OCI-LY7 (cell line): ENCODE results near the gene HNRNPH3. TPM values are rescaled to one million over a fixed set of nuclear protein-coding genes. Genes with fewer than 3 reads are reported as not detected.

Source experiments
- BruUV-seq: library from RNA; stranded (reverse); fragments of 400-500 nt; replicated peaks from 2 replicates; lab custom pipeline; 2021; lab: Mats Ljungman, UMichigan
- CTCF ChIA-PET: fragments of 300-600 bp; sonication (Branson Sonifier 250); formaldehyde crosslinking; loops from one replicate; lab custom pipeline; 2022; ENCODE audit warnings: antibody characterized with exemption; ENCODE audit not compliant: unreplicated experiment; lab: Charles Lee
- POLR2A ChIA-PET: fragments of 300-600 bp; sonication (Branson Sonifier 250); formaldehyde crosslinking; loops from one replicate; lab custom pipeline; 2022; ENCODE audit warnings: antibody characterized with exemption; lab: Charles Lee
- DNase-seq: peaks from one replicate; pipeline ENCODE4 v3.0.0-alpha.2; 2015; ENCODE audit warnings: low spot score
- H2AFZ ChIP-seq: fragments of 200-600 bp; sonication (generic), shearing (Covaris generic); 2 replicates; pipeline ENCODE4 v1.6.1; 2014; ENCODE audit warnings: mild to moderate bottlenecking, antibody characterized with exemption, low read length, moderate library complexity
- H3K27ac ChIP-seq: fragments of 200-600 bp; sonication (generic); 2 replicates; pipeline ENCODE4 v1.5.1; 2014; ENCODE audit warnings: mixed run types, low read depth, mild to moderate bottlenecking, moderate library complexity, low read length, inconsistent platforms; ENCODE audit not compliant: poor library complexity, severe bottlenecking
- H3K36me3 ChIP-seq: fragments of 200-600 bp; sonication (generic); 2 replicates; pipeline ENCODE4 v1.6.1; 2014; ENCODE audit warnings: mild to moderate bottlenecking, antibody characterized with exemption, low read length, moderate library complexity, mixed read lengths; ENCODE audit not compliant: insufficient read depth
- H3K4me1 ChIP-seq: fragments of 200-600 bp; sonication (generic); 2 replicates; pipeline ENCODE4 v1.5.1; 2014; ENCODE audit warnings: mild to moderate bottlenecking, low read length; ENCODE audit not compliant: insufficient read depth, poor library complexity, severe bottlenecking
- H3K4me2 ChIP-seq: fragments of 200-600 bp; sonication (generic); 2 replicates; pipeline ENCODE4 v1.6.1; 2014; ENCODE audit warnings: mild to moderate bottlenecking, low read length
- H3K4me3 ChIP-seq: fragments of 200-600 bp; sonication (generic); 2 replicates; pipeline ENCODE4 v1.5.1; 2014; ENCODE audit warnings: mild to moderate bottlenecking, low read depth, low read length; ENCODE audit not compliant: poor library complexity, severe bottlenecking
- H3K79me2 ChIP-seq: fragments of 200-600 bp; sonication (generic); 2 replicates; pipeline ENCODE4 v1.6.1; 2016; ENCODE audit warnings: low read depth, mild to moderate bottlenecking, low read length, moderate library complexity, mixed read lengths; ENCODE audit not compliant: insufficient read depth
- H3K9me2 ChIP-seq: fragments of 200-600 bp; sonication (generic); 2 replicates; pipeline ENCODE4 v1.6.1; 2016; ENCODE audit warnings: mild to moderate bottlenecking, low read length, mixed read lengths; ENCODE audit not compliant: insufficient read depth
- H3K9me3 ChIP-seq: fragments of 200-600 bp; sonication (generic); 2 replicates; pipeline ENCODE4 v1.6.1; 2014; ENCODE audit warnings: mild to moderate bottlenecking, mixed run types, low read length, mixed read lengths
- H4K20me1 ChIP-seq: fragments of 200-600 bp; sonication (generic); 2 replicates; pipeline ENCODE4 v1.6.1; 2014; ENCODE audit warnings: mild to moderate bottlenecking, antibody characterized with exemption, low read length, moderate library complexity, mixed read lengths; ENCODE audit not compliant: insufficient read depth
- EZH2phosphoT487 ChIP-seq: fragments of 200-600 bp; sonication (generic); IDR thresholded peaks from 2 replicates; pipeline ENCODE4 v1.6.1; 2018; ENCODE audit warnings: low read depth, borderline replicate concordance, mild to moderate bottlenecking, mixed run types, antibody characterized with exemption, low read length, moderate library complexity, mixed read lengths
- intact Hi-C: fragments of 100-400 bp; cut with micrococcal nuclease; formaldehyde crosslinking; loops from one replicate; pipeline ENCODE4 v1.10.0; 2022; ENCODE audit not compliant: unreplicated experiment
- total RNA-seq, 2 experiments: library from RNA; depleted of rRNA in 1 of 2; stranded (reverse); fragments of >200 nt in 1 of 2; shearing (Covaris generic) in 1 of 2; gene quantifications; 2 replicates each; pipeline ENCODE4 v1.2.3, GENCODE V29; 2014 to 2022
- TF ChIP-seq, protein P1 (sequence below): fragments of 200-600 bp; sonication (generic); conservative IDR thresholded peaks from 2 replicates; pipeline ENCODE4 v1.5.1; 2014; ENCODE audit warnings: mild to moderate bottlenecking, antibody characterized with exemption, low read length, moderate library complexity, mixed read lengths

The HNRNPH3 gene
- total RNA-seq, 2 experiments from 2014 or later, result 30.8 to 241 TPM

DNA sequence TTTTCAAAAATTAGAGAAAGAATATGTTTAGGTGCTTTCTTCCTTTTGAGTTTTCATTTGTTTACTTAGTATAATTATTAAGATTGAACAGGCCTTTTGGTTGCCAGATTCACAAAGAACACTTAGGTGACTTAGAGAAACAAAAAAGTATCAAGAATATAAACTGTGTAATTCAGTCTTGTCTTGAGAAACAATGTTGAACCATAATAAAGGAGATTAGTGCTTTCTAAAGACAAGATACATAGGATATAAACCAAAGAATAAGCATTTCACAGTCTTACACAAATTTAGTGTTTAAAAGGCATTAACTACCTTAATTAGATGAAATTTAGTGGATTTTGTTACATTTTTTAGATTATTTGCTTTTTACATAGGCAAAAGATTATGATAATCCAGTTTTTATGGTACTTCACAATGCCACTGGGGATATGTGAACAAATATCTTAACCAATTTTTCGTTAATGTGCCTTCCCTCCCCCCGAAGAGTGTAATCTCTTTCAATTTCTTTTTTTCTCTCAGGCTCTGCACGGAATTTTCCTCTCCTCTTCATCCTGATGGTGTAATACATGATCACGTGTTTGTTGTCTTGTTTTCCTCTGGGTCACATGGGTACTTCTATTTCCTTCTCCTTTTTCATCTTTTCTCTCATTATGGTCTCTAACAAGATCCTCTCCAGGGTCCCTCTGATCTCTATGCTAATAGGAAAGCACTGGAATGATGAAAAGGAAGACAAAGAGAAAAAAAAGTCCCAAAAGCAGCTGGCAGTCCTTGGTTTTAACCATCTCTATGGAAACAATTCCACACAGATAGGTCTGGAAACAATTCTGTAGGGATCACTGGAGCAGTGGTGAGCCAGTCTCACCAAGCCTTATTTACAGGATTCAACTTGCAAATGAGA is 3.7 kb upstream of the HNRNPH3 start:
- H3K27ac ChIP-seq, result peak overlapping the region; percentile 89
- no peak for TF ChIP-seq EZH2phosphoT487
- TF ChIP-seq, protein P1, sequence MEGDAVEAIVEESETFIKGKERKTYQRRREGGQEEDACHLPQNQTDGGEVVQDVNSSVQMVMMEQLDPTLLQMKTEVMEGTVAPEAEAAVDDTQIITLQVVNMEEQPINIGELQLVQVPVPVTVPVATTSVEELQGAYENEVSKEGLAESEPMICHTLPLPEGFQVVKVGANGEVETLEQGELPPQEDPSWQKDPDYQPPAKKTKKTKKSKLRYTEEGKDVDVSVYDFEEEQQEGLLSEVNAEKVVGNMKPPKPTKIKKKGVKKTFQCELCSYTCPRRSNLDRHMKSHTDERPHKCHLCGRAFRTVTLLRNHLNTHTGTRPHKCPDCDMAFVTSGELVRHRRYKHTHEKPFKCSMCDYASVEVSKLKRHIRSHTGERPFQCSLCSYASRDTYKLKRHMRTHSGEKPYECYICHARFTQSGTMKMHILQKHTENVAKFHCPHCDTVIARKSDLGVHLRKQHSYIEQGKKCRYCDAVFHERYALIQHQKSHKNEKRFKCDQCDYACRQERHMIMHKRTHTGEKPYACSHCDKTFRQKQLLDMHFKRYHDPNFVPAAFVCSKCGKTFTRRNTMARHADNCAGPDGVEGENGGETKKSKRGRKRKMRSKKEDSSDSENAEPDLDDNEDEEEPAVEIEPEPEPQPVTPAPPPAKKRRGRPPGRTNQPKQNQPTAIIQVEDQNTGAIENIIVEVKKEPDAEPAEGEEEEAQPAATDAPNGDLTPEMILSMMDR, result no peak
- peak; percentile 64 for DNase-seq
- no peaks in the 10 kb centered on the region for H3K9me2 ChIP-seq
- CTCF ChIA-PET, result no interaction called here
- intact Hi-C loops, result no loop called here
- POLR2A ChIA-PET, result interaction anchor here (0.6 to 2.0 kb wide), 8 partner anchors 10 to 442 kb away, joined by 3 to 11 read pairs (median 5); no protein-coding TSS in a partner anchor
- peaks cover 39% of the 10 kb centered on the region for H3K4me1 ChIP-seq
- no peaks in the 10 kb centered on the region for H3K9me3 ChIP-seq
- H3K79me2 ChIP-seq, result peaks cover 17% of the 10 kb centered on the region
- no TSS peak for BruUV-seq
- peak overlapping the region; percentile 57 for H3K4me3 ChIP-seq
- H4K20me1 ChIP-seq, result peaks cover 4% of the 10 kb centered on the region
- peak overlapping the region; percentile 76 for H3K4me2 ChIP-seq
- peaks cover 9% of the 10 kb centered on the region for H3K36me3 ChIP-seq
- H2AFZ ChIP-seq, result peak overlapping the region; percentile 96

DNA sequence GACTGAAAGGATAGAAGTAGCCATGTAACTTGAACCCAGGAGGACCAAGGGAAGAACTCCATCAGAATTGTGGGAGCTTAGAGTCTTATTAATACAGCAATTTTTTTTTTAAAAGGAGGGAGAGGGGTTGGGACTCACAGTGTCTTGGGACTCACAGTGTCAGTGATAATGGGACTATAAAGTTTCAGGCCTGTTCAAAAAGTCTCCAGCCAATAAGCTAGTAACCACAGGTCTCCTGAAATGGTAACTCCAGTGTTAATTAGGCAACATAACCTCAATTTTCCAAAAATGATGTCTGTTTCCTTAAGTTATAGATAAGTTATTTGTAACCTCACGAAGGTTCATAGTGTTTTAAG is 2.4 kb upstream of the HNRNPH3 start:
- peak overlapping the region; percentile 94; the same call in 1 of the 2 replicates for H3K4me2 ChIP-seq
- peaks cover 30% of the 10 kb centered on the region for H3K79me2 ChIP-seq
- H3K4me3 ChIP-seq, result no peak overlapping the region
- TF ChIP-seq, protein P1, result no peak
- no peak for TF ChIP-seq EZH2phosphoT487
- peaks cover 18% of the 10 kb centered on the region for H4K20me1 ChIP-seq
- peak overlapping the region; percentile 89 for H3K27ac ChIP-seq
- intact Hi-C loops, result no loop called here
- peaks cover 44% of the 10 kb centered on the region for H3K4me1 ChIP-seq
- H2AFZ ChIP-seq, result peak overlapping the region; percentile 79; the same call in 1 of the 2 replicates
- H3K9me2 ChIP-seq, result no peaks in the 10 kb centered on the region
- no peaks in the 10 kb centered on the region for H3K9me3 ChIP-seq
- H3K36me3 ChIP-seq, result peaks cover 23% of the 10 kb centered on the region
- BruUV-seq, result no TSS peak
- POLR2A ChIA-PET, result interaction anchor here (1.1 to 4.3 kb wide), 5 partner anchors 10 to 493 kb away, joined by 3 to 28 read pairs (median 11); no protein-coding TSS in a partner anchor
- no peak for DNase-seq
- CTCF ChIA-PET, result no interaction called here
